IgD-negative memory B cell (primary cell): ENCODE results near the gene CFAP74. TPM values are rescaled to one million over a fixed set of nuclear protein-coding genes. Genes with fewer than 3 reads are reported as not detected.

Source experiments
- H3K27ac Mint-ChIP-seq, 3 donors: one replicate each; pipeline ENCODE4 v1.8.0; 2020 to 2022; ENCODE audit warnings: mild to moderate bottlenecking in 3 of 3, mixed read lengths in 3 of 3, moderate library complexity in 1 of 3
- H3K27me3 Mint-ChIP-seq: one replicate; pipeline ENCODE4 v1.8.0; 2021; ENCODE audit warnings: mixed read lengths
- H3K36me3 Mint-ChIP-seq: one replicate; pipeline ENCODE4 v1.8.0; 2020; ENCODE audit warnings: mild to moderate bottlenecking, mixed read lengths
- H3K4me1 Mint-ChIP-seq, 3 donors: one replicate each; pipeline ENCODE4 v1.8.0; 2020 to 2022; ENCODE audit warnings: mixed read lengths in 3 of 3, mild to moderate bottlenecking in 1 of 3
- H3K4me3 Mint-ChIP-seq, 4 donors: one replicate each; pipeline ENCODE4 v1.8.0; 2020 to 2022; ENCODE audit warnings: mild to moderate bottlenecking in 4 of 4, mixed read lengths in 4 of 4, moderate library complexity in 3 of 4
- H3K9me3 Mint-ChIP-seq, 3 donors: one replicate each; pipeline ENCODE4 v1.8.0; 2020 to 2021; ENCODE audit warnings: mixed read lengths in 3 of 3, mild to moderate bottlenecking in 1 of 3
- polyA plus RNA-seq: library from polyadenylated mRNA; unstranded; fragments of 300-500 nt; fragmentation: Illumina TruSeq; gene quantifications from one replicate; pipeline ENCODE4 v1.2.3, GENCODE V29; 2021

Gene CFAP74
- polyA plus RNA-seq, 1 donor from 2014 or later, result not detected

DNA sequence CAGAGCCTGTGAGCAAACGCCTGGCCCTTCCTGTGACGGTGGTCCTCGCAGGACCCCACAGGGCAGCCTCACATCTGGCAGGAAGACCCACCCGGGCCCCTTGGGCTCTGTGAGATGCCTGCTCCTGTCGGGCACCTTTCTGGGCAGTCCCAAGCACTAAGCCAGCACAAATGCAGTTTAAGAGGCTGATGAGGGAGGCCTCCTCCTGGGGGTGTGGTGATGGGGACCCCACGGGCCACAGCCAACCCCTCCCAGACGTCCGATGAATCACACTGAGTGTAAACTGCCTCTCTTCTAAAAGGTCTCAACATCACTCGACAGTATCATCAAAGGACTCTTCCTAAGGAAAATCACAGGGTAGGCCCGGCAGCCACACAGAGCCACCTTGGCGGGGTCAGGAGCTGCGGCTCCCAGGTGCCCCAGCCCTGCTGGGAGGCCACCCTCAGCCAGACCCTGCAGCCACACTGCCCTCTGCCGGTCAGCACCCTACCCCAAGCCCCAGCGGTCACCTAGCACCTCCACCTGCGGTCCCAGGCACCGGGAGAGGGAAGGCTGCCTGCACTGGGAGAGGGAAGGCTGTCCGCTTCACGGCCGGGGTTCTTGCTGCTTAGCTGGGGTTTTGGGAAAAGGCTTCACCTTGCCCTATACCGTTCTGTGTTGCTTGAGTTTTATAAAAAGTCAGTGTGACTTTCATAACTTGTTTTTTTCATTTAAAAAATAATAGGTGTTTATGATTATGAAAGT, 42.8 kb upstream of the CFAP74 start:
- peaks cover 7 to 14% (median 13%) of the 10 kb centered on the region in 3 donors for H3K4me1 Mint-ChIP-seq
- peak overlapping the region in 1 of 3 donors; percentile 50 for H3K27ac Mint-ChIP-seq
- peaks cover 2% of the 10 kb centered on the region for H3K27me3 Mint-ChIP-seq
- no peaks in the 10 kb centered on the region for H3K36me3 Mint-ChIP-seq
- H3K4me3 Mint-ChIP-seq, result peak overlapping the region in 2 of 4 donors; percentile 60 to 61
- H3K9me3 Mint-ChIP-seq, result no peaks in the 10 kb centered on the region

DNA sequence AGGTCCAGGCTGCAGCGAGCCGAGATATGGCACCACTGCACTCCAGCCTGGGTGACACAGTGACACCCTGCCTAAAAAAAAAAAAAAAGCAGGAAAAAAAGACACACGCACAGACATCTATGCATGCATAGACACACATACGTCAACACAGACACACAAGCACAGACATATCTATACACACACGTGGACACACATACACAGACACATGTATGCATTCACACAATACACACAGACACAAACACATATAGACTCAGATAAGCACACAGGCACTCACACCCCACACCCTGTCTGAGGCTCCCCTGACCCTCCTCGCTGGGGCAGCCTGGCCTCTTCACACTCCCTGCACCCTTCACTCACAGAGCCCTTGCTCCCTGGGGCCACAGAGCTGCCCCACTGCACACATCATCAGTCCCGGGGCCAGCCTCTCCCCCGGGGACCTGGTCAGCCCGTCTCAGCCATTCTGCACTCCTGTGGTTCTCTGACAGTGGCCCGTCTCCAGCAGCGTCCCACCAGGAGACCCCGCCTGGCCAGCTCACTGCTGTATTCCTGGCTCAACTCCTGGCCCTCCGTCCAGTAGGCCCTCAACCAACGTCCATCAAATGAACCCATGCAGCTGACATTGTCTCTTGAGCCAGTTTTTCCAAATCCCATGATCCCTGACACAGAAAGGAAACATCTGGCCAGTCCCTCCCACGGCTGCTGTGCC, 42.0 kb upstream of the CFAP74 start:
- H3K27ac Mint-ChIP-seq, result peak overlapping the region; percentile 8 to 63 (median 50)
- no peaks in the 10 kb centered on the region for H3K36me3 Mint-ChIP-seq
- peak overlapping the region in 3 of 4 donors; percentile 30 to 61 (median 44) for H3K4me3 Mint-ChIP-seq
- peaks cover 7 to 14% (median 13%) of the 10 kb centered on the region in 3 donors for H3K4me1 Mint-ChIP-seq
- no peaks in the 10 kb centered on the region for H3K9me3 Mint-ChIP-seq
- H3K27me3 Mint-ChIP-seq, result peaks cover 2% of the 10 kb centered on the region

DNA sequence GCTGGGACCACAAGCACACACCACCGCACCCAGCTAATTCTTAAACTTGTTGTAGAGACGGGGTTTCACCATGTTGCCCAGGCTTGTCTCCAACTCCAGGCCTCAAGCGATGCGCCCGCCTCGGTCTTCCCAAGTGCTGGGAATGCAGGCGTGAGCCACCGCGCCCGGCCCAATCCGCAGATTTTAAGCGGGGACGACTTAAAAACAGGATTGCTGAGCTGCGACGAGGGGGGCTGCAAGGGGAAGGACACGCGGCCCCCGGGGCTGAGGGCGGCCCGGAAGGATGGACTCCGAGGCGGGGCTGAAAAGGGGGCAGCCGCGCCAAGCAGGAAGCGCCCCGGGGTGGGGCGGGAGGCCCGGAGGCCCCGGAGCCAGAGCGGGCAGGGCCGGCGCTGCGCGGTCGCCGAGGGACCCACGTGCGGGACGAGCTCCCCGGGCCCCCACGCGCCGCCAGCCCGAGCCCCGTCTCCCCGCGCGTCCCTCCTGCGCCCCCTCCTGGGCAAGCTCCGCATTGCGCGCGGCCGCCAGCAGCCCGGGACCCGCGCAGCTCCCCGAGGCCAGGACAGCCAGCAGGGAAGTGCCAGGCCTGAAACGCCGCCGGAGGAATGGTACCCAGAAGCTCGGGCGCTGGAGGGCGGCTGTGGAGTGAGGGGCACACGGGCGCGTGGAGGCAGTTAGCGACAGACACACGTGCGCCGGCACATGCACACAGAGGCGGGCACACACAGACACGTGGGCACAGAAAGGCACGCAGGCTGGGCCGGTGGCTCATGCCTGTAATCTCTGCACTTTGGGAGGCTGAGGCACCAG, 41.1 kb upstream of the CFAP74 start:
- Mint-ChIP-seq H3K27me3 (peaks cover 2% of the 10 kb centered on the region), H3K36me3 (no peaks in the 10 kb centered on the region), H3K4me1 (peaks cover 7 to 14% (median 13%) of the 10 kb centered on the region in 3 donors), H3K4me3 (peak overlapping the region; percentile 30 to 63 (median 49)), H3K9me3 (no peaks in the 10 kb centered on the region), H3K27ac (peak overlapping the region in 1 of 3 donors; percentile 63)

- Mint-ChIP-seq H3K4me1 (peaks cover 0 to 8% (median 8%) of the 10 kb centered on the region in 3 donors), H3K27ac (peak overlapping the region in 2 of 3 donors; percentile 21 to 51), H3K36me3 (no peaks in the 10 kb centered on the region), H3K4me3 (peak overlapping the region in 3 of 4 donors; percentile 37 to 74 (median 40)), H3K27me3 (no peaks in the 10 kb centered on the region), H3K9me3 (no peaks in the 10 kb centered on the region)
Observed at GRCh38 chr1:2043886-2044285, 40.3 kb upstream of the CFAP74 start.

DNA sequence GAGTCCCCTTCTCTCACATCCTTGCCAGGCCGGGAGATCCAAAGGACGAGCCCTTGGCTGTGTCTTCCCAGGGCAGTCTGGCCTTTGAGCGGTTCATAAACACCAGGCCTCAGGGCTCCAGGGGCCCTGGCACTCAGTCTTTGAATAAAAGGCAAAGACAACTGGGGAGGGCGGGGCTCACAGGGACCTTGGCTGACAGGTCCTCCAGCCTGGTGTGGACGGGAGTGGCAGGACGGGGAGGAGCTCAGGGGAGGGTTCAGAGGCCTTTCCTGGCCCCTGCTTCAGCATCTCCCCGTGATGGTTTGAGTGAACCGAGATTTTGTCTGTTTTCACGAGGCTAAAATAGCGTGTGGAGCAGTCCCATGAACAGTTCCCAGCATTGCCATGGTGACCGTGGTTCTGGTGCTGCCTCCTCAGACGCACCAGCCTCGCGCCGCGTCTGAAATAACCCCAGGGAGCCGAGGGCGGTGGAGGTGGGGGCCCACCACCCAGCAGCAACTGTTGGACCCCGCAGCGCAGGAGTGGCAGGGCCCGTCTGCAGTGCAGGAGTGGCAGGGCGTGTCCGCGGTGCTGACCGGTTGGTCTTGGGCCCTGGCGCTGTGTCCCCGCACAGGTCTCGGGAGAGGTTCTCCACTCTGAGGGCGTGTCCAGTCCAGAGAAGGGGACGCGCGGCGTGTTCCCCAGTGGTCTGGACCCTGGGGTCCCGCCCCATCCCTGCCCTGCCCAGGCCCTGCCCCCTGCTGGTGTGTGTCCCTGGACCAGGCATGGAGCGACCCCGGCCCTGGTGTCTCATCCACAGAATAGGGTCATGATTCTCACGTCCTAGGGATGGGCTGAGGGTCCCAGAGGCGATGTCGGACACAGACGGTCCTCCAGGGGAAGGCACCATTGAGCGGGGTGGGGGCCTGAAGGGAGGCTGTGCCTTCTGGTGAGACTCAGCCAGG, 39.5 kb upstream of the CFAP74 start:
- Mint-ChIP-seq H3K36me3 (no peaks in the 10 kb centered on the region), H3K4me3 (no peak overlapping the region), H3K27ac (no peak overlapping the region), H3K9me3 (no peaks in the 10 kb centered on the region), H3K4me1 (peaks cover 0 to 8% (median 8%) of the 10 kb centered on the region in 3 donors), H3K27me3 (no peaks in the 10 kb centered on the region)

DNA sequence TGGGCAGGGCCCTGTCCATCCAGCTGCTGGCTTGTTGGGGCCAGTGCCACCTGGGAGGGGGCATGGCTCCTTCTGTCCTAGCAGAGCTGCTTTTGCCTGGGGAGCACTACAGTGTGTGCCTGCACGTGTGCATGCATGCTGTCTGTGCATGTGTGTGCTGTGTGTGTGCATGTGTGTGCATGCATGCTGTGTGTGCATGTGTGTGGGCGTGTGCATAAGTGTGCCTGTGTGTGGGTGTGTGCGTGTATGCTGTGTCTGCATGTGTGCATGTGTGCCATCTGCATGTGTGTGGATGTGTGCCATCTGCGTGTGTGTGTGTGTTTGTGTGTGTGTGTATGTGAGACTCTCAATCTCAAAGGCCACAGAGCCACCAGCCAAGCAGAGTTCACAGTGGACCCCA, 38.3 kb upstream of the CFAP74 start:
- H3K36me3 Mint-ChIP-seq, result no peaks in the 10 kb centered on the region
- peaks cover 0 to 8% (median 8%) of the 10 kb centered on the region in 3 donors for H3K4me1 Mint-ChIP-seq
- H3K27ac Mint-ChIP-seq, result no peak overlapping the region
- H3K27me3 Mint-ChIP-seq, result no peaks in the 10 kb centered on the region
- no peaks in the 10 kb centered on the region for H3K9me3 Mint-ChIP-seq
- no peak overlapping the region for H3K4me3 Mint-ChIP-seq

GRCh38 chr1:2041305-2041704, 37.7 kb upstream of the CFAP74 start:
- peaks cover 0 to 8% (median 8%) of the 10 kb centered on the region in 3 donors for H3K4me1 Mint-ChIP-seq
- no peaks in the 10 kb centered on the region for H3K36me3 Mint-ChIP-seq
- H3K9me3 Mint-ChIP-seq, result no peaks in the 10 kb centered on the region
- no peak overlapping the region for H3K4me3 Mint-ChIP-seq
- H3K27ac Mint-ChIP-seq, result no peak overlapping the region
- no peaks in the 10 kb centered on the region for H3K27me3 Mint-ChIP-seq

DNA sequence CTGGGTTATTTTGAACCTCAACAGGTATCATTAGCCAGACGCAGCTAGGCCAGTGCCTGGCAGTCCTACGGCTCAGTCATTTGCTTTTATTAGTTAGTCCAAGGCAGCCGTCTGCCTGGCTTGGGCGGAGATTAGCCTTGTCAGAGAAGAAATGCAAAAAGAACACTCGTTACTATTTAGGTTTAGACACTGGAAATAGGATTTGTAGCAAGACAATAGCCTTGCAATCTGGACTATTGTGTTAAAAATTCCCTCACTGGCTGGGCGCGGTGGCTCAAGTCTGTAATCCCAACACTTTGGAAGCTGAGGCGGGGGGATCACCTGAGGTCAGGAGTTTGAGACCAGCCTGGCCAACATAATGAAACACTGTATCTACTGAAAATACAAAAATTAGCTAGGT, 35.7 kb upstream of the CFAP74 start:
- Mint-ChIP-seq H3K4me1 (peaks cover 0 to 4% (median 2%) of the 10 kb centered on the region in 3 donors), H3K27me3 (no peaks in the 10 kb centered on the region), H3K4me3 (no peak overlapping the region), H3K36me3 (no peaks in the 10 kb centered on the region), H3K9me3 (no peaks in the 10 kb centered on the region), H3K27ac (no peak overlapping the region)

- Mint-ChIP-seq H3K27me3 (no peaks in the 10 kb centered on the region), H3K36me3 (no peaks in the 10 kb centered on the region), H3K27ac (no peak overlapping the region), H3K9me3 (no peaks in the 10 kb centered on the region), H3K4me1 (no peaks in the 10 kb centered on the region), H3K4me3 (peak overlapping the region in 1 of 4 donors; percentile 67)
Observed at GRCh38 chr1:2038229-2038628, 34.6 kb upstream of the CFAP74 start.

- Mint-ChIP-seq H3K9me3 (no peaks in the 10 kb centered on the region), H3K36me3 (no peaks in the 10 kb centered on the region), H3K4me1 (no peaks in the 10 kb centered on the region), H3K4me3 (no peak overlapping the region), H3K27me3 (no peaks in the 10 kb centered on the region), H3K27ac (no peak overlapping the region)
Observed at GRCh38 chr1:2037314-2037979, 33.9 kb upstream of the CFAP74 start.

DNA sequence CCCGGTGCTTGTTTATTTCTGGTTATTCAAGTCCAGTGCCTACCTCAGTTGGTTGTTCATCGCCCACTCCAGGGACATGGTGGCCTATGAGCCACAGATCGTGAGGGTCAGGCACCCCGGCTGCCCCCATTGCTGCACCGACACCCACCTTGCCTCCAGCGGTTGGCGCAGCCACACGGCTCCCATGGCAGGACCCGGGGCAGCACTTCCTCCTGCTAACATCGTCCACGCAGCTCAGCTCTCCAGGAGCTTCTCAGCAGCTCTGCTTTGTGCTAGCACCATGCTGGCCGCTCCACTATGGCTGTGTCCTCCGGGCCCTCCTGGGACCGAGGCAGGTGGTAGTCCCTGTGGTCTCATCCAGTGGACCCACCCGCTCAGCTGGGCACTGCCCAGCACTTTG, 32.7 kb upstream of the CFAP74 start:
- Mint-ChIP-seq H3K36me3 (no peaks in the 10 kb centered on the region), H3K9me3 (no peaks in the 10 kb centered on the region), H3K27me3 (no peaks in the 10 kb centered on the region), H3K27ac (no peak overlapping the region), H3K4me1 (no peaks in the 10 kb centered on the region), H3K4me3 (no peak overlapping the region)

GRCh38 chr1:2033165-2033564, 29.6 kb upstream of the CFAP74 start:
- Mint-ChIP-seq H3K4me1 (peaks cover 0 to 4% (median 0%) of the 10 kb centered on the region in 3 donors), H3K27me3 (no peaks in the 10 kb centered on the region), H3K27ac (no peak overlapping the region), H3K36me3 (no peaks in the 10 kb centered on the region), H3K9me3 (no peaks in the 10 kb centered on the region), H3K4me3 (no peak overlapping the region)

GRCh38 chr1:2032737-2033136, 29.2 kb upstream of the CFAP74 start:
- no peaks in the 10 kb centered on the region for H3K36me3 Mint-ChIP-seq
- H3K9me3 Mint-ChIP-seq, result no peaks in the 10 kb centered on the region
- H3K27ac Mint-ChIP-seq, result no peak overlapping the region
- no peaks in the 10 kb centered on the region for H3K27me3 Mint-ChIP-seq
- peaks cover 0 to 4% (median 0%) of the 10 kb centered on the region in 3 donors for H3K4me1 Mint-ChIP-seq
- no peak overlapping the region for H3K4me3 Mint-ChIP-seq
